Suppressor macrophage treated with lipopolysaccharide for 1 hour (primary cell): ENCODE measurements around the gene NBR1.
A peak's percentile ranks its signal among the peaks of the same experiment; 100 is the strongest.
"Not testable (repeated sequence)": the region's sequence is repeated elsewhere in the genome, so short reads cannot be mapped to it uniquely, and the experiment has no call there.

ENCODE experiments used
- DNase-seq, 3 donors: peaks; one replicate each; pipeline ENCODE4 v3.0.0-alpha.2; 2020 to 2022

NBR1 gene

GRCh38 chr17:43155666-43156065, 15.3 kb upstream of the NBR1 start:
- DNase-seq: no peak

- DNase-seq: not testable (repeated sequence)
Measured at GRCh38 chr17:43159232-43159631, 11.8 kb upstream of the NBR1 start.

GRCh38 chr17:43159957-43160356, 11.1 kb upstream of the NBR1 start:
- DNase-seq: not testable (repeated sequence)

- DNase-seq: not testable (repeated sequence)
Measured at GRCh38 chr17:43165971-43166370, 5.0 kb upstream of the NBR1 start.

GRCh38 chr17:43169561-43170139, 1.4 kb upstream of the NBR1 start:
- DNase-seq: peak in 1 of 3 donors; percentile 9

GRCh38 chr17:43170140-43170765, 761 bp upstream of the NBR1 start:
- peak; percentile 93 to 96 (median 94) for DNase-seq

- DNase-seq: peak; percentile 87 to 98 (median 97)
Measured at GRCh38 chr17:43171586-43172487, 823 bp downstream of the NBR1 start.

GRCh38 chr17:43175213-43176118, 4.5 kb downstream of the NBR1 start:
- peak in 1 of 3 donors; percentile 14 for DNase-seq

GRCh38 chr17:43176119-43176570, 5.1 kb downstream of the NBR1 start:
- DNase-seq: no peak

GRCh38 chr17:43183921-43184320, 12.9 kb downstream of the NBR1 start:
- no peak for DNase-seq

GRCh38 chr17:43186656-43187055, 15.6 kb downstream of the NBR1 start:
- DNase-seq: not testable (repeated sequence)

GRCh38 chr17:43193251-43193650, 22.2 kb downstream of the NBR1 start:
- DNase-seq: no peak

GRCh38 chr17:43199633-43200032, 28.6 kb downstream of the NBR1 start:
- DNase-seq: no peak

GRCh38 chr17:43200127-43200526, 29.1 kb downstream of the NBR1 start:
- DNase-seq: no peak

GRCh38 chr17:43203013-43203412, 32.0 kb downstream of the NBR1 start:
- DNase-seq: not testable (repeated sequence)

GRCh38 chr17:43210576-43210975, 39.6 kb downstream of the NBR1 start:
- no peak for DNase-seq

GRCh38 chr17:43211123-43211479, 40.1 kb downstream of the NBR1 start:
- no peak for DNase-seq

- peak; percentile 95 to 97 (median 96) for DNase-seq
Measured at GRCh38 chr17:43211480-43212402, 40.7 kb downstream of the NBR1 start, which contains the start of gene TMEM106A. Gene TMEM106A (plus strand): TSS chr17:43211875. CDS start chr17:43213042, 1,167 bp downstream.

GRCh38 chr17:43212641-43213490, 41.9 kb downstream of the NBR1 start:
- DNase-seq: peak; percentile 69 to 94 (median 90)

GRCh38 chr17:43213545-43213944, 42.5 kb downstream of the NBR1 start:
- DNase-seq: no peak
